IgD-negative memory B cell (primary cell): ENCODE data around the gene DPP8. TPM values are rescaled to one million over a fixed set of nuclear protein-coding genes. Genes with fewer than 3 reads are reported as not detected.

Source experiments
- H3K27ac Mint-ChIP-seq, 3 donors: one replicate each; pipeline ENCODE4 v1.8.0; 2020 to 2022; ENCODE audit warnings: mild to moderate bottlenecking in 3 of 3, mixed read lengths in 3 of 3, moderate library complexity in 1 of 3
- H3K27me3 Mint-ChIP-seq: one replicate; pipeline ENCODE4 v1.8.0; 2021; ENCODE audit warnings: mixed read lengths
- H3K36me3 Mint-ChIP-seq: one replicate; pipeline ENCODE4 v1.8.0; 2020; ENCODE audit warnings: mild to moderate bottlenecking, mixed read lengths
- H3K4me1 Mint-ChIP-seq, 3 donors: one replicate each; pipeline ENCODE4 v1.8.0; 2020 to 2022; ENCODE audit warnings: mixed read lengths in 3 of 3, mild to moderate bottlenecking in 1 of 3
- H3K4me3 Mint-ChIP-seq, 4 donors: one replicate each; pipeline ENCODE4 v1.8.0; 2020 to 2022; ENCODE audit warnings: mild to moderate bottlenecking in 4 of 4, mixed read lengths in 4 of 4, moderate library complexity in 3 of 4
- H3K9me3 Mint-ChIP-seq, 3 donors: one replicate each; pipeline ENCODE4 v1.8.0; 2020 to 2021; ENCODE audit warnings: mixed read lengths in 3 of 3, mild to moderate bottlenecking in 1 of 3
- polyA plus RNA-seq: library from polyadenylated mRNA; unstranded; fragments of 300-500 nt; fragmentation: Illumina TruSeq; gene quantifications from one replicate; pipeline ENCODE4 v1.2.3, GENCODE V29; 2021

The DPP8 gene
- polyA plus RNA-seq, 1 donor from 2014 or later: 46.5 TPM

DNA sequence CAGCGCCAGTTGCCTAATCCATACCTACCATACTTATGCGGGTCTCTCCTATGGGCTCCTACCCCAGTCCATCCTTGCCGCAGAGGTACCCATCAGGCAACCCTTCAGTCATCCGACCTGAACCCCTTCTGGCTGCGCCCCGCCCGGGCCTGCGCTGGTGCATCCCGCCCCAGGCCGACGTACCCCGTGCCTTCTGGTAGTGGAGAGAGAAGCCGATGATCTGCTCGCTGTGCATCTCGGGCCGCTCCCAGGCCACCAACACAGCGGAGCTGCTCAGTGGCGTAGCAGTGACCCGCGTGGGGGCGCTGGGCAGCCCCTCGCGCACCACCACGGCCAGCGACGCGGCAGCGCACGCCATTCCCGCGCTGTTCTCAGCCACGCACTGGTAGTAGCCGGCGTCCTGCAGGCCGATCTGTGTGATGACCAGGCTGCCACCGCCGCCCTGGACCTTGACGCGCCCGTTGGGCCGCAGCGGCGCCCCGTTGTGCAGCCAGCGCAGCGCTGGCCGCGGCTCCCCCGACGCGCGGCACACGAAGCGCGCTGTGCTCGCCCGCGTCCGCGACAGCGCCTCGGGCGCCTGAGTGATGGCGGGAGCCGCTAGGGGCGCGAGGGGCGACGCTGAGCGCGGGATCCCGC, 121.8 kb downstream of the DPP8 start:
- Mint-ChIP-seq H3K4me1 (peaks cover 0 to 2% (median 0%) of the 10 kb centered on the region in 3 donors), H3K27ac (no peak overlapping the region), H3K4me3 (no peak overlapping the region), H3K36me3 (no peaks in the 10 kb centered on the region), H3K9me3 (no peaks in the 10 kb centered on the region), H3K27me3 (peaks cover 47% of the 10 kb centered on the region)

DNA sequence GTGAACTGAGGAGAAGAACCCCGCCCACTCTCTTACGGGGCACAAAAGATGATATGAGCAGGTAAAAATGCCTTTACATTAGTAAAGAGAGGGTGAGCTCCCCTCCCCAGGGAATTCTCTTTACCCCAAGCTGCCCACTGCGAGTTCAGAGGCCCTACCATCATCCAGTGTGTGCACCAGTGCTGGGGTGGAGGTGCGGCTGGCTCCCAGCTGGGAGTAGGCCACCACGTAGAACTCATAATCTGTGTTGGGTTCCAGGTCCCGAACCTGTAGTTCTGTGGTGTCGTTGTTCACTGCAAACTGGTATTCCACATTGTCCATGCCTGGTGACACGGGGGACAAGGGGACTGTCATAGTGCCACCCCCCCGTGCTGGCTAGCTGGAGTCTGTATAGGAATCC, 122.6 kb downstream of the DPP8 start:
- H3K27me3 Mint-ChIP-seq: peaks cover 46% of the 10 kb centered on the region
- H3K4me3 Mint-ChIP-seq: peak overlapping the region in 1 of 4 donors; percentile 43
- H3K9me3 Mint-ChIP-seq: no peaks in the 10 kb centered on the region
- H3K27ac Mint-ChIP-seq: no peak overlapping the region
- peaks cover 0 to 2% (median 0%) of the 10 kb centered on the region in 3 donors for H3K4me1 Mint-ChIP-seq
- H3K36me3 Mint-ChIP-seq: no peaks in the 10 kb centered on the region

DNA sequence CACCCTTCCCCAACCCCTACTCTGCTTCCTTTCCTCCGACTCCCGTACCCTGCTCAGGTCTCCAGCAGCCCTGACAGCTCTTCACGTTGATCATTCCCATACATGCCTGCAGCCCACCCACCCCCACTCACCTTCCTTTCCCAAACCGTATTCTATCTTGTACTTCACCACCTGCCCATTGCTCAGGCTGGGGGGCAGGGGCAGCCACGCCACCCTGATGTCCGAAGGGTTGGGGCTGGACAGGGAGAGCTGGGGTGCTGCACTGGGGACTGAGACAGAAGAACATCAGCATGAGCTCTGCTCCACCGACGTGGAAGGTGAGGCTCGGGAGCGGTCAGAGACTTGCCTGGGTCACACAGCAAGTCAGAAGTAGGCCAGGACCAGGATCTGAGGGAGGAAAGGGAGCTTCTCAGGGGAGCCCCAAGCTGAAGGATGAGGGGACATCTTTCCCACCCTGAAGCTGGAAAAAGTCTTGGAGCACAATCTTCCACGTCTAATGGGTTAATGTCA, 123.2 kb downstream of the DPP8 start:
- H3K27ac Mint-ChIP-seq: no peak overlapping the region
- H3K36me3 Mint-ChIP-seq: no peaks in the 10 kb centered on the region
- H3K4me3 Mint-ChIP-seq: no peak overlapping the region

DNA sequence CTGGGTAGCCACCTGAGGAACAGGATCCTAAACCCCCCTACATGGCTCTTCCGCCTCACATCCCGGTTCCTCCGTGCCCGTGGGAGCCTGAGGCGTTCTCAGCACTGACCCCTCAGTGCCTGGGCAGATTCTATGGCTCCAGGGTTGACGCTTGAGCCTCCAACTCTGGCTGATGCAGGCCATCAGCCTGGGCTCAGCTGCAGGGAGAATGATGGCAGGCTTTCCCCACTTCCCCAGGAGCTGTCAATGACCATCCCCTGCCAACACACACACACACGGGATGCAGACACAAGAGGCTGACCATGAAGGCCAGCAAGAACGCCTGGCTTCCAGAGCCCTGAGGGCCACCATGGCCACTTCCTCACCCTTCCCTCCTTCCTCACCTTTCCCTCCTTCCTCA, 123.9 kb downstream of the DPP8 start:
- no peak overlapping the region for H3K27ac Mint-ChIP-seq
- no peak overlapping the region for H3K4me3 Mint-ChIP-seq
- H3K9me3 Mint-ChIP-seq: no peaks in the 10 kb centered on the region
- peaks cover 0 to 2% (median 0%) of the 10 kb centered on the region in 3 donors for H3K4me1 Mint-ChIP-seq
- no peaks in the 10 kb centered on the region for H3K36me3 Mint-ChIP-seq
- peaks cover 52% of the 10 kb centered on the region for H3K27me3 Mint-ChIP-seq

More for the DNA sequence above, 123.2 kb downstream of the DPP8 start:
- H3K4me1 Mint-ChIP-seq: peaks cover 0 to 2% (median 0%) of the 10 kb centered on the region in 3 donors
- H3K27me3 Mint-ChIP-seq: peaks cover 50% of the 10 kb centered on the region
- no peaks in the 10 kb centered on the region for H3K9me3 Mint-ChIP-seq

DNA sequence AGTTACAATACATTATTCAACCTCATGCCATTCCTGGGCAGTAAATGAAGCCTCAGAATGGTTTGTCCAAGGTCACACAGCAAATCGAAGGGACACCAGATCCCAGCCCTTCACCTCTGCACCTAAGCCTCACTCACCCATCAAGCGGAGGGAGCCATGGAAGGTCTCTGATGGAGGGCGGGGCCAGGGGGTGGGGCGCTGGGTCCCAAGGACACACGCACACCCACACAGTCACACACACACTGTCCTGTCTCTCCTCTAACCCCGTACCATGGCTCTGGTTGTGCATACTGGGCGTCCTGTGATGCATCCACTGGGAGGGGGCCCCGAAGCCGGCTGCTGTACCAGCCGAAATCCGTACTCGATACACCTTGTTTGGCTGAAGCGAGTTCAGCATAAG, 124.4 kb downstream of the DPP8 start:
- H3K27ac Mint-ChIP-seq: no peak overlapping the region
- H3K9me3 Mint-ChIP-seq: no peaks in the 10 kb centered on the region
- peaks cover 52% of the 10 kb centered on the region for H3K27me3 Mint-ChIP-seq
- no peak overlapping the region for H3K4me3 Mint-ChIP-seq
- H3K36me3 Mint-ChIP-seq: no peaks in the 10 kb centered on the region
- H3K4me1 Mint-ChIP-seq: peaks cover 0 to 2% (median 0%) of the 10 kb centered on the region in 3 donors

Other genes starting within 250 kb of the DPP8 start
- 23.5 TPM for gene PARP16, start 230.8 kb downstream of the DPP8 start, polyA plus RNA-seq
- gene RNU5A-1, start 221.6 kb downstream of the DPP8 start, polyA plus RNA-seq: not detected
- not detected for gene RNU5B-1, start 213.0 kb downstream of the DPP8 start, polyA plus RNA-seq
- gene IGDCC3, start 139.7 kb downstream of the DPP8 start, polyA plus RNA-seq: not detected
- not detected for gene IGDCC4, start 94.7 kb downstream of the DPP8 start, polyA plus RNA-seq
- gene HACD3, start 12.8 kb upstream of the DPP8 start, polyA plus RNA-seq: 25.7 TPM
- 24.3 TPM for gene INTS14, start 93.4 kb upstream of the DPP8 start, polyA plus RNA-seq
- 2.0 TPM for gene SLC24A1, start 104.2 kb upstream of the DPP8 start, polyA plus RNA-seq